HG03460 (cell line): Measurements from ENCODE around the gene CHRNA1.

Experiments used
- ATAC-seq: cut with Tn5 transposase; IDR thresholded peaks from one replicate; pipeline ENCODE4 v1.9.1; 2021; ENCODE audit not compliant: unreplicated experiment

Gene CHRNA1

DNA sequence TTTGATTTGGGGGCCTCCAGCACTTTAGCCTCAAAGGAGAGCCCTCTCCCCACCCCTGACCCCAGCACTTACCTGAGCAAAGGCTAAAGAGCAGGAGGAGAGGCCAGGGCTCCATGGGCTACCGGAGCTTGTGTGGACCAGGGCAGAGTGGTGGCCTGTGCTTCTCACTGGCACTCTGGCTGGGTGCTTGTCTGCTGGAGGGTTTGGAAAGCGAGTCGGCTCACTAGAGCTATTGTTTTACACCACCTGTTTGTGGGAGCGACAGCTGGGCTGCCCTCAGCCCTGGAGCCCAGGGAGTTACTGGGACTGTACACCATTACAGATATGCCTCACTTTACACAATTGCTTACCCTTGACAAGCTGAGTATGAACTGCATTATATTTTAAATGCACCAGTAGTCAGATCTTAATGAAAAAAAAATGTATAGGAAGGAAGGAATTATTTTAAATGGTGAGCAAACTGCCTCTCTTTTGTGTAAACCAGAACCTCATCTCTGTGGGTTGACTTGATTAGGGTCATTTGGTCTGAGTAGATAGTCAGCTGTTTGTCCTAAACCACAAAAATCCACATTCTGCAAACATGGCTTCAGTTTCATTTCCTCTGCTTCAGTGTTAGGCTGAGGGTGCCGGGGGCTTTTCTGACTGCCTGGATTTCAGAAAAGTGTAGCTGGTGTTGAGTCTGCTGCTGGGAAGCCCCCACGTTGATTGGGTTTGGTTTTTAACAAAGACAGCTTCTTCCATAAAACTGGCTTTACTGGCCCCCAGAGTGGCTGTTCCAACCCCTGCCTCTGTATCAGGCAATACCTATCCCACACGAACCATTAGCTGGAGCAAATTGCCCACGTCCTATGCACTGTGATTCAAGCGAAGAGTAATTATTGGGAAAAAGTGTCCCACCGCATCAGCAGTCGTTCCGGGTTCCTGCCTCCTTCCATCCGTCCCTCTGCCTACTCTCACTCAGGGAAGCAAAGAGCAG, at the start of gene CHRNA1:
TSS of gene CHRNA1 (minus strand) at position 193 of the 976 bp plus-strand sequence. CDS start at position 115, 78 bp downstream.
- no peak for ATAC-seq

DNA sequence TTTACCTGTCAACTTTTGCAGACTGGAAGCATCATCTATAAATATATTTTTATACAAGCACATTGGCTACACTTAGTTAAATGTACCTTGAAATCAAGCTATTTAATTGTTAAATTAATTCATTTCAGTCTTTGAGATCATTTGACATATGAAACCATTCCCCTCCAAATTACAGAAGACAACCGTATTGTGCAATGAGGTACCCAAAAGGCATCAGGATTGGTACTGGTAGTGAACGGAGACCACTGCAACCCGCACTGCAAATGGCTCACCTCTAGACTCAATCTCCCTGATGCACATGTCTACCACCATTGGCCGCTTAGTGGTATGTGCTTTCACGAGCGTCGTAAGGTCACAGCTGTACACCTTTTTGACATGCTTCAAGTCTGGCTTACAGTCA, 47.8 kb upstream of the CHRNA1 start:
- no peak for ATAC-seq

DNA sequence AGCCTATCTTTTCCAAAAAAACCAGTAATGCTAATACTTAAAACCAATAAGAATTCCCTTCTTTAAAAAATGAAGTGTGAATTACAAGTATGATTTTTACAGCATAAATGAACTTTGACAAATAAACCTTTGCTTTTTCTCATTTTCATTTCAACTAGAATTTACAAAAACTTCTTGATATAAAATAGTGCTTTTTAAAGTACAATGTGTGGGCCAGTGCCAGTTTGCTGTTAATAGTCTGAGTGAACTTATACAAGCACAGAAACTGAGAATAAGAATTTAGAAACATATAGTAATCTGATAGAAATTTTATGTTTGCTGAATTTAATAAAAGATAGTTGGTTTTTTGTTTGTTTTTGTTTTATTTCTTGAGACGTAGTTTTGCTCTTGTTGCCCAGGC, 43.7 kb upstream of the CHRNA1 start:
- ATAC-seq, result no peak

DNA sequence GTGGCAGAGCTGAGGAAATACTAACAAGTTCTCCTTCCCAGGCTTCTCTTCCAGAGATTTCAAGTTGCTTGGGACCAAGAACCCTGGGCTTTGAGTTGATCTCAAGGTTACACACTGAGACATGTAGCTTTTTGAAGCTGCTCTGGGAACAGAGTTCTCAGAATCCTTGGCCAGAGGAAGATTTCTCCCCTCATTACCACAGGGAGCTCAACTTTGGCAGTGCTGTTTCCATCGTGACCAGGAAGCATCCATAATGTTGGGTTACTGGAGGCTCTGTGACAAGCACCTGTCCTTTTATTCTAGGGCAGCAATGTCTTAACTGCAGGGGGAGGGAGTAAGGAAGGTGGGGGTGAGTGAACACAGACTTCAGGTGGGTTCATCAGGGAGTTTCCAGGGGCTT, 41.5 kb upstream of the CHRNA1 start:
- ATAC-seq, result no peak

DNA sequence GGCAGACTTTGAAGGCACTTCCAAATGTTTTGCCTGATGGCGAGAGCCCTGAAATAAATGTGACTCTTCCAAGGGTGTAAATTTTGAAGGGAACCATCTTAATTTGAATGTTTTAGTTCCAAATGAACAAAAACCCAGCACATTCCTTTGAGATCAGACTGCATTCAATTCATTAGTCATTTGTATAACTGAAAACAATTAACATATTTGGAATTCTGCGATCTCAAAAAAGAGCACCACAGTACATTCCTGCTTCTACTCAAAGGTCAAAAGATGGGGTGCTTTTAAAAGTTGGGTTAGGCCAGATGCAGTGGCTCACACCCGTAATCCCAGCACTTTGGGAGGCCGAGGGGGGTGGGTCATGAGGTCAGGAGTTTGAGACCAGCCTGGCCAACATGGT, 38.2 kb upstream of the CHRNA1 start:
- ATAC-seq, result no peak

DNA sequence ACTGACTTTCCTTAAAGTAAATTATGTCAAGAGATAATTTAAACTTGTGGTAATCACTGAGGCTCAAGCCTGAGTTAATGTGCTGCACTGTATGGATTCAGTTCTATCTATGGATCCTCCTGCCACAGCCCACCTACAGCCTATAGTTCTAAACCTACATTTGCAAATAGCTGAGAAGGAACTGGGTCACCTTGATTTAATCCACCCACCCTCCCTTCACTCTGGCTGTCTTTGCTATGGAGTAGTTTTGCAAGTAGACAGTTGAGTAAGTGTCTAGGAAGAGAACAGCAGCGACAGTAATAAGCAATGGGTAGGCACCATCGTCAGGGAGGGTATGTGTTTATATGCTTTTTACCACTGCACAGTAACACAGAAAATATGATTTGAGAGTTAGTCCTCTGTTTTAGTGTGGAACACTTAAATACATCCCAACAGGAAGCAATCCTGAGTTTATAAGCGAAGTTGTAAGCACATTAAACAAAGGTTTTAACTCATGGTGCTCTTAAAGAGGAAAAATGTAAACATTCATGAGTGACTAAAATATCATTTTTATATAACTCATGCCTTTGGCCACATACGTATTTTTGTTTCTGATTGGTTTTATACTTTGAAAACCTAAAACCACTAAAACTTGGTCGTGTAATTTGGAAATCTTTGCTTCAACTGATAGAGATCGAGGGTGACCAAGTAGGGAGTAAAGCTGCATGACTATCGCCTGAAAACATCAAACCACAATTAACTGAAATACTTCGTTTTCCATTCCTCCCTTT, 36.3 kb upstream of the CHRNA1 start:
- ATAC-seq, result no peak

DNA sequence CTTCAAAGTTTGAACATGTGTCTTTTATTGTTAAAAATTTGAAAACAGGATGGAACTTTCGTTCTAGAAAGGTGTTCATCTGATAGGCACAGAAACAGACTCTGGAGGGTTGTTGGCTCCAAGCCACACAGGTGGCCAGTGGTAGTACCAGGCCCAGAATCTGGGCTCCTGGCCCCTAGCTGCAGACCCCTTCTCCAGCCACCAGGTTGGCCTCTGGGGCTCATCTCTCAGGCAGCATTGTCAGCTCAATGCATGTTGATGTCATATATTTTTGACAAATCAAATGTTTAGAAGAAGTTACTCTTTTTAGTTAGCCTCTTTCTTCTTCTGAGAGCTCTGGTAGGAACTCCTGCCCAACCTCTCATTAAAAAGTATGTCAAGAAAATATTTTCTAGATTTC, 34.5 kb upstream of the CHRNA1 start:
- ATAC-seq, result no peak

DNA sequence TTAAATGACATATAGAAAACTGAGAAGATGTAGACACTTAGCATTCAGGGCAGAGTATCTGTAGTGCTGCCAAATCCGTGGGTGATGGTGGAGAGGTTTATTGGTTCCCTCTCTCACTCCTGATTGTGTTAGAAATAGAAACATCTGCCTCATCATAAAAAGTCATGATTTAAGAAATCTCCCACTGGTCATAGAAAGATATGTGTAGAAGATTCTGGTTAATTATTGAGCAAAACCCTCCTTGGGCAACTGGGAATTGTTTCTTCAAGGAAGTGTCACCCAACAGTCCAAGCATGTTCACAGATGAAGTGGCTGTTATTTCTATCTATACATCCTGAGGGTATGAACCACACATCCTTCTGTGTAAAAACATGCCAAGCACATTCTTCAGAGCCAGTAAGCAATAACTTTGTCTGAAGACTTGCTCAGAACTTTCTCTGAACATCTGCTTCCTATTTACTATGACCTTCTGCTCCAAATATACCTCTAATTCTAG, 33.6 kb upstream of the CHRNA1 start:
- ATAC-seq, result no peak

DNA sequence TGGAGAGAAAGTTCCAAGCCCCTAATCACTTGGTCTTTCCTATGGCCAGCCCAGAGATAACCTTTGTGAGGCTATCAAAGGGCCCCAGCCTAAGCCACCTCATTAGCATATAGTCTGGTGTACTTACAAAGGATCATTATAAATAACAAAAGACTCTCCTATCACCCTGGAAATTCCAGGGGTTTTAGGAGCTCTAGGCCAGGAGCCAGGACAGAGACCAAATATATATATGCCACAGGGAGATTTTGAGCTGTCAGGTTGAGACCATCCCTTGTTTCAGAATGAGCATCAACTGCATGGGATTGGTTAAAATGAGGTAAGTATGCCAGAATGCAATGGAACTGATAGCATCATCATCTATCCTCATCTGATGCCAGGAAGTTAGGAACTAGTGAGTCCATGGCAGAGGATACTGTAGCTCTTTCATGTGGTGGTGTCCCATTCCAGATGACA, 32.1 kb upstream of the CHRNA1 start:
- no peak for ATAC-seq

DNA sequence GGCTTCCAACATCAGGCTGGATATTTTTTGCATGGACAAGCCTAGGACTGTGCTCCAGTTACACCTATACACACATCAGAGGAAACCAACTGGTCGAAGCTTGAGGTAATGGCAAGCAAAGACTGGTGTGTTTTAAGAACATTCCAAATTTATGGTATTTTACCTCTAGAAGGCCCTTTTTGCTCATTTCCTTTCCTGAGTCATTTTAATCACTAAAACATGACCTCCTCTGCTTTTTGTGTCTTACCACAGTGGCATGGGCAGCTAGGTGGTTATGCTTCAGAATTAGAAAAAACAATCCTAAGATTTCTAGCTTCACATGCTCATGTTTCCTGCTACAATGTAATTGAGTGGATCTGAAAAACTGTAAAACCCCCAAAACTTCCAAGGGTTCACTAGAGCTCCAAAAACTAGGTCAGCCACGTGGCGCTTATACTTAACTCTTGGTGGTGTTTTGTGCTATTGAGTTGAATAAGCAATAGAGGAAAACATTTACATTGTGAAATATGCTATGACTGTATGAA, 30.6 kb upstream of the CHRNA1 start:
- no peak for ATAC-seq

DNA sequence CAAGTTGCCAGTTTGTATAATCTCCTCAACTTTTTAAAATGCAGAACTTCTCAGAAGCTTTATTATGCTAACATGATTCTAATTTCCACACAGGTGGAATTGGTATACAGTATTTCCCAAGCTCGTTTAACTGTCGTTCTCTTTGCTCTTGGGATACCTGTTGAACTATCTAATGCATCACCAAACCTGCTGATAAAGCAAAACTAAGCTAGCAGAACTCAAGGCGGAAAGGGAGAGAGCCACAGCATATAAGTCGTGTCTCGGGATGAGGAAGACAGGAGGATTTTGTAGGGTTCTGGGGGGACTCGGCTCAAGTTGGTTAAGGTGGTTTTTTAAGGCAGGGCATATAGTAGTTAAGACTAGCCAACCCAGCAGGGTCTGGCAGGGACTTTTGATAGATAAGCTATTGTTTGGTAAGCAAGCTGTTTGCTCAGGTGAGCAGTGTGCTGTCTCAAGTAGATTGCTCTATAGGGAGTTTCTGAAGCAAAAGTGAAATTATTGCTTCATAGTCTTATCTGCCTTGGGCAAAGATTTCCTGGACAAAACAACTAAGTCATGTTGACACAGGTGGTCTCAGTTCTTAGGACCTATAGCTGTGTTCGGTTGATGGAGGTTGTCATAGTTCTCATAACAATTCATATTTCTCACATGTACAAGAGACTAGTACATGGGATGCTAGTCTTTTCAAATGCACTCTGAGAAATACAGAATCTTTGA, 28.2 kb upstream of the CHRNA1 start:
- no peak for ATAC-seq

DNA sequence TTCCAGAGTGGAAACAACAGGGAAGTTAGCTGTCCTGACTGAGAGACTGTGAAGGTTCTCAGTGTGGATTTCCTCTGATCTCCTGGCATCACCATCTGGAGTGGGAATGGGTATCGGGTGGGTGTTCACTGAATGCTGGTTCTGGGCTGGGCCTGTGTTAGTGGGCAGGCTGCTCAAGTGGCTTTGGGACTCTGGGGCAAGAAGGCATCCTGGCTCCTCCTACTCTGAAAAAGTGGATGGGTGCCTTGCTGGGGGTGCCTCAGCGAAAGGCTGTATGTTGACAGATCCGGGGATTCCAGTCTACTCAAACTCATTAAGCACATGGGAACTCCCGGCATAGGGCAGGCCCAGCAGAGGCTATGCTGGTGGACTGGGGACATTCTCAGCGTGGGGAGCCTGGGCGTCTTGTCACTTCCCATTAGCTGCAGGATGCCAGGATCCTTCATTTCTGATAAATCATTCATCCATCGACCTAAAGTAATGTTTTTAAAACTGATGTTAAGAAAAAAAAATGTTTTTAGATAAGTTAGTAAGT, 27.5 kb upstream of the CHRNA1 start:
- ATAC-seq, result no peak

DNA sequence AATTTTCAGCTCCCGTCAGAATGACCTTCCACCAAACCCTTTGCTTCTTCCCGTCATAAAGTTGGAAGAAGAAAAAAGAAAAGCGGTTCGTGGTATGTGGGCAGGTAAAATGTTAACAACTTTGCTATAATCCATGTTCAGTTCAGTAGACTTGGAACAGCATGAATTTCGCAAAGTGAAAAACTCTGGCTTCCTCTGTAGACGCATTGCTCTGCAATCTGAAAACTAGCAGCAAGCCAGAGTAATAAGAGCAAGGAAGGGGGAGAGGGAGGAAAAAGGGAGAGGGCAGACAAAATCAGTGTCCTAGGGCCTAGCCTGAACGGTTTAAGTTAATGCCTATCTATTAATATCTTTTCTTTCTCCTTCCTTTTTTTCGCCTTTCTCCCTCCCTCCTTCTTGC, 26.7 kb upstream of the CHRNA1 start:
- ATAC-seq, result no peak

DNA sequence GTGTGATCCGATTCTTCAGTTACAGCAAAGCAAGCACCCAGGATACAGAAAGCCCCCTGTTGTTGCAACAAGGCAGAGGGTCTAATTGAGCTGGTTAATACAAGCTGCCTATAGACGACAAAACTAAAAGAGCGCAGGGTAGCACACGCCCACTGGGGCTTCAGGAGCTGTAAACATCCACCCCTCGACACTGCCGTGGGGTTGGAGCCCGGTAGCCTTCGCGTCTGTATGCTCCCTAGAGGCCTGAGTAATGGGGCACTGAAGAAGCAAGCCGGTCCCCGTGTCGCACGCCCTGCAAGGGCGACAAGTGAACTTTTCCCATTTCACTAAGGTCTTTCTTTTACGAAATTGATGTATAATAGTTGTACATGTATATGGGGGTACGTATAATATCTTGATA, 24.7 kb upstream of the CHRNA1 start:
- ATAC-seq, result no peak

DNA sequence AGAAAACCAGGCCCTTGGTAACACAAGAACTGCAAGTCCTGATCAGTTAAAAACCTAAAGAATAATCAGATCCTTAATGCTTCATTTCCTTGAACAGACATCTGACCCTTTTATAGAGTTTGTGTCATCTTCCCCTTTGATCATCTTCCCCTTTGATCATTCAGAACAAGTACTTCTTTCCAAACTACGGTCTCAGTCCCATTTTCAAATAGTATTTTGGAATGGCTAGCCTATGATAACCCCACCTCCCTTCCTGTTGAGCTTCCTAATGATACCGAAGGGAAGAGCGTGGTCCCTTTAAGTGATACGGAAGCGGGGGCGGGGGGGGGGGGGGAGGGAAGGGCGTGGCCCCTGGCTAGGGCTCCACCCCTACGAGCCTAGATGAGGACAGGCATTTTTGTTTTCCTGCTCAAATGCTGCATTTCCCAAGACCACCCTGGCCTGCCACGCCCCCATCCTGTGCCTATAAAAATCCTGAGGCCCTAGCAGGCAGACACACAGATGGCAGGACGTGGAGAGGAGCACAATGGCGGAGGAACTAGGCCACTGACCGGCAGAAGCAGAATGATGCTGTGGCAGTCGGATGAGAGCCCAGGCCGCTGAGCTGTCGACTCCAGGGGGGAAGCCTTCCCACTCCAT, 24.1 kb upstream of the CHRNA1 start:
- ATAC-seq, result no peak

DNA sequence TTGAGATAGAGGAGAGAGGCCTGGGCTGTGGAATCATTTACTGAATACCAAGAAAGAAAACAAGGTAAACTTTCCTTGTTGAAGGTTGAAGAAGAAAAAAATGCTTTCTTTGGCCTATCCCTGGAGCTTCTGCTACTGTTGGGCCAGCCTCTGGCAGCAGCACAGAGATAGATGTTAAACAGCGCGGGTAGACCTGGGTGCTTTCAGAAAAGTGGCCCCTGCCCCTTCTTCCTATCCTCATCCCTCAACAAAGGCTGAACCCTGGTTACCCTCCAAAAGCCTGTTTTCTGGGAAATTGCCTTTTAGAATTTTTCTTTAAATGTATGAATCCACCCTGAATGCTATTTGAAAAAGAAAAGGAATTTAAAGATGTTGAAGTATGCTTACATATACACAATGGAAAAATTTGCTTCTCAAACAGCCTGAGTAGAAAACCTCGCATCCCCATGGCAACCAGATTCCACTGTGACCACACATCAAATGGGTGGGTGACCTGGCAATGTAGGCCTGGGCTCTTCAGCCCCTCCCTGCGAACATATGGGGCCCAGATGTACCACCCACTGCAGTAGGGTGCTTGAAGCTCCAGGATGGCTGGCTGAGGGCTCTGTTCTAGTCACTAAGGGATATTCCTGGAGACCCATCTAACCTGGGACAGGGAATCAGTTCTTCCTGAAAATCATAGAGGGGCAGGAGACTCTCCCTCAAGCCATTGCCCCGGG, 23.4 kb upstream of the CHRNA1 start:
- ATAC-seq, result no peak

DNA sequence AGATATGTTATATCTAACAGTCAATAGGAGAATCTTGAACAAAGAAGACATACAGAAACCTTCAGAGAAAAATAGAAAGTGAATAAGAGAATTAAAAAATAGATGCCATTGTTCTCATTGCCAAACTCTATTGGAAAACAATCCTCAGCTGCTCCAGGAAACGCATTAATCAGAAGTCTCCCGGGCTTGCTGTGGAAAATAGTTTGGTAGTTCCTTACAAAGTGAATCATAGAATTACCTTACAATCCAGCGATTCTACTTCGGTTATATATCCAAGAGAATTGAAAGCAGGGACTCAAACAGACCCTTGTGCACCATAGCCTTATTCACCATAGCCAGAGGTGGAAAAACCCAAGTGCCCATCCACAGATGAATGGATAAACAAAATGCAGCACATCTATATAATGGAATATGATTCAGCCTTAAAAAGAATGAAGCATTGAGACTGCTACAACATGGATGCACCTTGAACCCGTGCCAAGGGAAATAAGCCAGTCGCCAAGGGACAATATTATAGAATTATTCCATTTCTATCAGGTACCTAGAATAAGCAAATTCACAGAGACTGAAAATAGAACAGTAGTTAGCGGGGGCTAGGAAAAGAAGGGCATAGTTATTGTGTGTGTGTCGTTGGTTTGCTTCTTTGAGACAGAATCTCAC, 21.9 kb upstream of the CHRNA1 start:
- ATAC-seq, result no peak

DNA sequence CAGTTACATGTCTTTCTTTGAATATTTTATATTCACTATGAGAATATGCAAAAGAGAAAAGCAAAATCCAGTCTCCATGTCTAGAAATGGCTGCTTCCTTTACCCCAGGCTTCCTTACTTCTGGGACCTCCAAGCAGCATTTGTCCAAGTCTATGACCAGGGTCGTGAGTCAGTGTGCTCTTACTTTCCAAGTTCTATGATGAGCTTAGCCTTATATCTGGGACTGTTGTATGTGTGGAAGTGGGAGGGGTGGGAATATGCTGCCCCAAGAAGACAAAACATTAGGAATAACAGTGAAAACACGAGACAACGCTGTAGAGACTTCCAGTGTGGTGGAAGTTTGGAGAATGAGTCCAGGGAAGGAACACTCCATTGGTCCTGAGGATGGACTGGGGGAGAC, 21.2 kb upstream of the CHRNA1 start:
- no peak for ATAC-seq

DNA sequence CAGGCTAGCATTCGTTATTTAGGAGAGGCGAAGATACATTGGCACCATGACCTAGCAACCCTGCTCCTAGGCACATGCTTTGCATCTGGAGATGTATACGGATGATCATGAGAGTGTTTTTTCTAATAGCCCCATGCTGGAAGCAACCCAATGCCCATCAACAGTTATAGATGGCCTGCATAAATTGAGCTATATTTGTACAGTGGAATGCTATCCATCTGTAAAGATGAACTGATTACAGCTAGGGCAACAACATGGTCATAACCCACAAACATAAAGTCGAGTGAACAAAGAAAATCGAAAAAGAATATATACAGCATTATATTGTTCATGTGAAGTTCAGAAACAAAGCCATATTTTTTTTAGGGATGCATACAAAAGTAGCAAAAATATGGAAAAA, 20.6 kb upstream of the CHRNA1 start:
- no peak for ATAC-seq
